HG03565 (cell line): ENCODE data around the gene CDK1.

ENCODE experiments used
- ATAC-seq: cut with Tn5 transposase; IDR thresholded peaks from one replicate; pipeline ENCODE4 v1.9.1; 2021; ENCODE audit warnings: mild to moderate bottlenecking, moderate library complexity; ENCODE audit not compliant: unreplicated experiment

The CDK1 gene

DNA sequence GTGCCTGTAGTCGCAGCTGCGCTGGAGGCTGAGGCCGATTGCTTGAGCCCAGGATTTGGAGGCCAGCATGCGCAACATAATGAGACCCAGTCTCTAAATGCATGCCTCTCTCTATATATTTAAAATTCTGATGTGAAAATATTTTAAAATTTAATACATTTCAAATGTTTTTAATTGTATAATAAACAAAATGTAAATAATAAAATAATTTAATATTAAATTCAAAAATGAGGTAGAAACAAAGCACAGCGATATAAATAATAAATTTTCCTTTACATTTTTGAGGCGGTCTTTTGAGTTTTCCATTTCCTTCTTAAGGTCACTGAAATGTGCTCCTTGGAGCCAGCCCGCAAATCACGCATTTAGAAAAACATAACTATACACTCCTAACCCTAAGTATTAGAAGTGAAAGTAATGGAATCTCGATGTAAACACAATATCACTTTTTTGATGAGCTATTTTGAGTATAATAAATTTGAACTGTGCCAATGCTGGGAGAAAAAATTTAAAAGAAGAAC lies 523 bp upstream of the CDK1 start:
- ATAC-seq: peak; percentile 3

- no peak for ATAC-seq
These were observed 906 bp downstream of the CDK1 start for GRCh38 chr10:60778971-60779796.

- no peak for ATAC-seq
These were observed 3.4 kb downstream of the CDK1 start for GRCh38 chr10:60781661-60782060.

DNA sequence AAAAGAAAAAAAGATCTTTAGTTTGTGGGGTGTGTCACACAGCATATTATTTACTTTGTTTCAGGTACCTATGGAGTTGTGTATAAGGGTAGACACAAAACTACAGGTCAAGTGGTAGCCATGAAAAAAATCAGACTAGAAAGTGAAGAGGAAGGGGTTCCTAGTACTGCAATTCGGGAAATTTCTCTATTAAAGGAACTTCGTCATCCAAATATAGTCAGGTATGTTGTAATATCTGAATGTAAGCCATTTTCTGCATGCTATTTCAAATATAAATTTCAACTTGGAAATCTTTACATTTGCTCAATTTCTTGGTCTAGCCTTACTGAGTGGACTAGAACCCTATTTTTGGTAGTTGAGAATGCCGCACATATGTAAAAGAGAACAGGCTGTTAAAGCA lies 6.4 kb downstream of the CDK1 start:
- ATAC-seq: no peak

DNA sequence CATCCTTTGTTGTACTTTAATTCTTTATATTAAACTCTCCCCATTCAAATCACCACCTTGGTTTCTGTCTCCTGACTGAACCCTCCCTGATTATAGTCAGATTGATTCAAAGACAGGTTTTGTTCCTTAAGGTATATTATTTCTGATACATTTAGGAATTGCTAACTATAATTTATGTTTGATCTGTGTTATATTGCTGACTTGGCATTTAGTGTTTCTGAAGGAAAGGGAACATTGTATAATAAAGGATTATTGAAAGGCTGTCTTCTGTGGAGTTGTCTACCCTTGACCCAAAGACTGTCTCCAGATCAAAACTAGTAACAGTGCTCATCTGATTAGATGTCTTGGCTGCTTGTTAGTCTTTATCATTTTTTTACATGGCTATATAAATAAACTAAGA lies 10.3 kb downstream of the CDK1 start:
- no peak for ATAC-seq

DNA sequence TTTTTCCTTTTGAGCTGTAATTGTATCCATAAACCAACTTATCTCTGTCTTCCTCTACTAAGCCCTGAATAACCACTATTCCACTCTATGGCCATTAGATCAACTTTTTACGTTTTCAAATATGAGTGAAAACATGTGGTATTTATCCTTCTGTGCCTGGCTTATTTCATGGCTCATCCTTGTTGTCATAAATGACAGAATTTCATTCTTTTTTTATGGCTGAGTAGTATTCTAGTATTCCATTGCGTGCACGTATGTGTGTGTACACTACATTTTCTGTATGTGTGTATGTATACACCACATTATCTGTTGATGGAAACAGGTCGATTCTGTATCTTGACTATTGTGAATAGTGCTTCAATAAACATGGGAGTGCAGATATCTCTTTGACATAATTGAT lies 11.1 kb downstream of the CDK1 start:
- ATAC-seq: no peak

DNA sequence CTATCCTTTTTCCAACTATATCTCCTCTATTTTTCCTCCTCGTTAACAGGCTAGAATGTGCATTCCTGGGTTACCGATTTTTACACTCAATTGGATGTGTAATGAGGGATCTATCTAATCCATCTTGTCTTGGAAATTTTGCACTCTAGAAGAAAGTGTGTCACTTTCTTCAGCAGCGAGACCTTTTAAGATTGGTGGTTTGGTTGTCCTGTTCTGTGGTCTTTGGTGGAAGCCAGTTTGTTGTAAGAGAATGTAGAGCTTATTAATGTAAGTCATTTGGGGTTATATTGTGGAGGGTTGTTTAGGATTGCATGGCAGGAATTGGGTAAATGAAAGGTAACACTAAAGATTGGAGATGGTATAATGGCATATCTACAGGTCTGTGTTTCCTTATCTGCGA lies 16.7 kb downstream of the CDK1 start:
- ATAC-seq: no peak

GRCh38 chr10:60795465-60796202 lies 17.4 kb downstream of the CDK1 start:
- ATAC-seq: no peak

DNA sequence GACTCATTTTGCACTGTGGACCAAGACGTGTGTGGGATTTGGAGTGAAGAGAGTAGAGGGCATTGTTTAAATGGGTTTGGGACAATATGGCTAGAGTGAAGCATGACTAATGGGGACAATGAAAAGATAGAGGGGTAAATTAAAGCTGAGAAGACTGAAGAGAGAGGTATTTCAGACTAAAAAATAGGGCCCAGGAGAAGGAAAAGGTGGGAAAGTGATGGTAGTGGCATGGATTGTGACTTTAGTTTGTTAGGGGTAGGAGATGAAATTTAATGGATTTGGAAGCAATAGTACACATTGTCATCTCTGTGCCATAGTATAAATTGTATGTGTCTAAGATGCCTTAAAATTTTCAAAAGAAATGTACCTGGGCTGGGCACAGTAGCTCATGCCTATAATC lies 18.2 kb downstream of the CDK1 start:
- no peak for ATAC-seq

DNA sequence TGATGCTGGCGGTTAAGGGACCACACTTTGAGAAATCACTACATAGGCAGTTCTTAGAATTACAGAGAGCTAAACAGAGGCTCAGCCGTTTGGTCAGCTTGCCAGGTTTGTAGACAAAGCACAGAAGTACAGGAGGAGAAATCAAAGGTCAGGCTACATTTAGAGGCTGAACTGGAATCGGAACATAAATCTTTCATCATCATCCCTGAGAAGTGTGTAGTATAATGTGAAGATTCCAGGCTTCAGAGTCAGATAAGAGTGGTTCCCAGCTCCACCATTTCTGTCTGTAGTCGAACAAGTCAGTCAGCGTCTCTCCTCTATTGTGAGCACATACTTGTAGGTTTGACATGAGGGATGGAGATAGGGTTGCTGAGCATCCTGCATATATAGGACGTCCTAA lies 18.9 kb downstream of the CDK1 start:
- no peak for ATAC-seq

GRCh38 chr10:60798031-60798430 lies 19.8 kb downstream of the CDK1 start:
- ATAC-seq: no peak

GRCh38 chr10:60798870-60799269 lies 20.6 kb downstream of the CDK1 start:
- no peak for ATAC-seq

DNA sequence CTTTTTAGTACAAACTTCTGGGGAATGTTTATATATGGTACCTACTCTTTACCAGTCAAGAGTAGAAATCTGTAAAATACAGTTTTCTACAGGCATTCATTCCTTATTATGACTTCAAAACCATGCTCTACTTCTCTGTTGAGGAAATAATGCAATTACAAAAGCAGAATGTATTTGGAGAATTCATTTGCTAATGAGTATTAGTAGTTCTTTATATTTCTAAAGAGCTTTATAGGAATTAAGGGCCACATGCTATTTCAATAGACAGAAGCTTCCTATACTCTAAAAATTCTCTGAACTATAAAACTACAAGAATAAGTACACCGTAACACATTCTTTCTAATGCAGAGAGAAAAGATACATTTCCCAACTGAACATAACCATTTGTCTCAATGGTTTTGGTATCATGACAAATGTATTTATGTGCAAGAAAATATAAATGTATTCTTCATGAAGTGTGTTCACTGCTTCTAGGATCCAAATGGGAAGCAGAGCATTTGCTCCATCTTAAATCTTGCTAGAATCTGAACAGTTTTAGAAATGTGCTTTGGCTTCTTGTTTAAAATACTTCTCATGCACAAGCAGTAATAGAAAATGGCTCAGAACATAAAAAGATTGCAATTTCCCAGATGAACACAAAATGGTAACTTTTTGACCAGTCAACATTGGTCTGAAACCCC lies 21.8 kb downstream of the CDK1 start:
- no peak for ATAC-seq

GRCh38 chr10:60800918-60801317 lies 22.6 kb downstream of the CDK1 start:
- ATAC-seq: no peak

- ATAC-seq: no peak
These were observed 23.2 kb downstream of the CDK1 start for GRCh38 chr10:60801522-60801921.

DNA sequence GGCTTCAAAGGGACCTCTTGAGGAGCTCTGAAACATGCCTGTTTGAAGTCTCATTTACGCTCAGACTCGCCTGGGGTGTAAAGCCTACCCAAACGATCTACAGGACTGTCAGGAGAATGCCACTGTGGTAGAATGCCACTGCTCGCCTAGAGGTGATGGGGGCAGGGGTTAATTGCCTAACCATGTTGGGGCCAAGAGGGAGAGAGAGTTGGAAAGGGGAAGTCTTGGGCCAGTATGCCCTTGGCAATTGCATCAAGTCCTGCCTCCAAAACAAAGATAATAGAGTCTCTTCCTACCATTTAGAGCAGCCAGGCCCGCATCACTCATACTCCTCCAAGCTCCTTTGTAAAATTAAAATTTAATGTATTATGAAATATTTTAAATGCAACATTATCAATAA lies 25.2 kb downstream of the CDK1 start:
- no peak for ATAC-seq

- no peak for ATAC-seq
These were observed 25.6 kb downstream of the CDK1 start for GRCh38 chr10:60803865-60804264.

DNA sequence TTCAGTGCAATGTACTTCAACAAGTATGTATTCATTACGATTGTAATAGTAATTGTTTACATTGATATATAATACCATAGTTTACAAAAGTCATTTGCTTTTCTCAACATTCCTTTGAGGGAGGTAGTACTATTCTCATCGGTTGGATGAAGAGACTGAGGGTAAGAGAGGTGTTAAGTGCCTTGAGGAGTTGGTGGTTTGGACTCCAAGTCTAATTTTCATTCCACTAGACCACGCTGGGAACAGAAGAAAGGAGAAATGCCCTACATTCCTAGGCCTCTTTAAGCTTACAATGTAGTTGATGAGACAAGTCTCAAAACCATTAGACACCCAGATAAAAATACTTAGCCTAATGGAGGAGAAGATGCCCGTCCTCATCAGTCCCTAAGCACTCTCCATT lies 28.6 kb downstream of the CDK1 start:
- no peak for ATAC-seq

- ATAC-seq: no peak
These were observed 29.2 kb downstream of the CDK1 start for GRCh38 chr10:60807499-60807898.

GRCh38 chr10:60808036-60808435 lies 29.8 kb downstream of the CDK1 start:
- no peak for ATAC-seq

DNA sequence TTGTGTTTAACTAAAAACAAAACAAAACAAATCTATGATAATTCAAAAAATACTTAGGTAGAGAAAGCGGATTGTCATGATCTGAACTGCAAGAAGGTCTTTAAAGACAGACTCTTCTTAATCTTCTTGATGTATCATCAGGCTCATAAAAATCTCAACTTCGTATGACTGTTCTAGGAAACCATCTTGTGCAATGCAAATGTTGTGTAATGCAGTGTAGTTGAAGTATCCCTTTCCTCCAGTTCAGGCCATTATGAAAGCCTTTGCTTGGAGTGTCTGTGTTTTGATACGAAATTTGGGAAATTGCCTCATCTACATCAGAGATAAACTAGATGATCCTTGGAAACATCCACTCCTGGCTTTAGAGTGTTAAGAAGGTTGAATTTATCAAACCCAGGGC lies 30.9 kb downstream of the CDK1 start:
- ATAC-seq: no peak
